Activated CD4-positive, alpha-beta T cell treated with anti-CD3 and anti-CD28 coated beads, Interleukin-2, amount 10 ng/mL, durations not matched to agents 7 days and 5 days (primary cell): ENCODE data around the gene ADGRV1. TPM values are rescaled to one million over a fixed set of nuclear protein-coding genes. Genes with fewer than 3 reads are reported as not detected.

Source experiments
- CTCF ChIA-PET: fragments of 350-600 bp; sonication (Branson Sonifier 250); formaldehyde crosslinking; loops from one replicate; lab custom pipeline; 2021; ENCODE audit warnings: antibody characterized with exemption; lab: Charles Lee
- POLR2A ChIA-PET: fragments of 350-600 bp; sonication (Branson Sonifier 250); formaldehyde crosslinking; loops from one replicate; lab custom pipeline; 2021; ENCODE audit warnings: antibody characterized with exemption; lab: Charles Lee
- DNase-seq: peaks from one replicate; pipeline ENCODE4 v3.0.0-alpha.2; 2020
- H3K27ac Mint-ChIP-seq: one replicate; pipeline ENCODE4 v1.8.0; 2021; ENCODE audit warnings: mild to moderate bottlenecking, moderate library complexity, mixed read lengths
- H3K27me3 Mint-ChIP-seq: one replicate; pipeline ENCODE4 v1.8.0; 2021; ENCODE audit warnings: mixed read lengths
- H3K36me3 Mint-ChIP-seq: one replicate; pipeline ENCODE4 v1.8.0; 2021; ENCODE audit warnings: low read depth, mixed read lengths
- H3K4me1 Mint-ChIP-seq: one replicate; pipeline ENCODE4 v1.8.0; 2021; ENCODE audit warnings: mixed read lengths
- H3K4me3 Mint-ChIP-seq: one replicate; pipeline ENCODE4 v1.8.0; 2021; ENCODE audit warnings: mild to moderate bottlenecking, moderate library complexity, mixed read lengths
- H3K9me3 Mint-ChIP-seq: one replicate; pipeline ENCODE4 v1.8.0; 2021; ENCODE audit warnings: mixed read lengths
- total RNA-seq, 2 experiments: library from RNA; stranded (reverse); gene quantifications; one replicate each; pipeline ENCODE4 v1.2.3, GENCODE V29; 2021

Gene ADGRV1
- total RNA-seq, 2 experiments from 2014 or later: not detected

DNA sequence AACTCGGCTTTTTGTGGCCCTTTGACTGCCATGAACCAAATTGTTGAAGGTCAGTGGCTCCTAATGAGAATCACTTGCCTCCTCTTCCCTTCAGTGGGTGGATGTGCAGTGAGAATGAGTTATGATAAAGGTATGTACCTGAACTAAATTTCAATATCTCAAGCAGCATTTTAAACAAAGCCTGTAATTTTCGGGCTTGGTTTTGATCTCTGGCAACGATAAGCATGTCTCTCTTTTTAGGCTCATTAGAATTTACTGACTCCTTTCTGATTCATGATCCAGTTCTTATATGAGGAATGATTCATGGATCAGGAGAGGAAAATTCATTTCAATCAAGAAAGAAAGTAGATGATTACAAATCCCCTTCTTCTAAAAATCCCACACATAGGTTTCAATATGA lies 519.0 kb downstream of the ADGRV1 start:
- ChIA-PET POLR2A (no interaction called here), CTCF (no interaction called here)
- no peak overlapping the region for H3K4me3 Mint-ChIP-seq

DNA sequence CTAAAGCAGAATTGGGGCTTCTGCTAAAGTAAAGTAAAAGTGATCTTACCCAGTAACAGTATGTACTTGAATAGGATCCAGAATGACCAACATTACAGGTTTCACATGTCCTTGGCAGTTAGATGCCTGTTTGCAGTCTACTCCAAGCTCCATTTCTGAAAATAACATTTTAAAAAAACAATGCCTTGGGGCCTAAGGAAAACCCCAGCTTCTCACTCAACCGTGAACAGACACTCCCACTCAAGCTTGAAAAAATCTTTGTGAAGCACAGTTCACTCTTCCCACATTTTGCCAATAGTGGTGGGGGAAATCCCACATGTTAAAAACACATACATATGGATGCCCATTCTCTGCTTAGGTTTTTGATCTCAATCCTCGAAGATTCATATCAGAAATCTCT lies 520.4 kb downstream of the ADGRV1 start:
- POLR2A ChIA-PET: no interaction called here
- no peak for DNase-seq
- no peak overlapping the region for H3K27ac Mint-ChIP-seq
- H3K27me3 Mint-ChIP-seq: peaks cover 4% of the 10 kb centered on the region
- no peaks in the 10 kb centered on the region for H3K4me1 Mint-ChIP-seq
- no peaks in the 10 kb centered on the region for H3K36me3 Mint-ChIP-seq
- no peaks in the 10 kb centered on the region for H3K9me3 Mint-ChIP-seq
- no peak overlapping the region for H3K4me3 Mint-ChIP-seq
- CTCF ChIA-PET: interaction anchor here (1.3 kb wide), 1 partner anchor 11 kb away, joined by 3 read pairs; no protein-coding TSS in a partner anchor

More for the DNA sequence above, 519.0 kb downstream of the ADGRV1 start:
- no peak for DNase-seq
- H3K4me1 Mint-ChIP-seq: no peaks in the 10 kb centered on the region
- peaks cover 9% of the 10 kb centered on the region for H3K27me3 Mint-ChIP-seq
- H3K36me3 Mint-ChIP-seq: no peaks in the 10 kb centered on the region
- H3K9me3 Mint-ChIP-seq: no peaks in the 10 kb centered on the region
- no peak overlapping the region for H3K27ac Mint-ChIP-seq

DNA sequence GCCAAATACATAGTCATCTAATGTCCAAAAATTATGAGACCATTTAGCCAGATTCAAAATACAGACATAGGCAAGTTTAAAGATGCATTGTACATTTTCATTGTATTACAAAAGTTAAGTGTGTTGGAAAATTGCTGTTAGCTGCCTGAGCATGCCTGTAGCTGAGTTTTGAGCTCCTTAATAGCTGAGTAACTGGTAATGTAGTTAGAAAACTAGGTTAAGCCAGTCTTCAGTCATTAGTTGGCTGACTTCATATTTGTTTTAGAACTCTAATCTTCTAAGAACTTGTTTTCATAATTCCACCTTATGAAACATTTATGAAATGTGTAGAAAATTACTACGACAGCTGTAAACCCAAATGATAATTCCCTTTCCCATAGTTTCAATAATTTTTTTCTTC lies 531.2 kb downstream of the ADGRV1 start:
- POLR2A ChIA-PET: no interaction called here

DNA sequence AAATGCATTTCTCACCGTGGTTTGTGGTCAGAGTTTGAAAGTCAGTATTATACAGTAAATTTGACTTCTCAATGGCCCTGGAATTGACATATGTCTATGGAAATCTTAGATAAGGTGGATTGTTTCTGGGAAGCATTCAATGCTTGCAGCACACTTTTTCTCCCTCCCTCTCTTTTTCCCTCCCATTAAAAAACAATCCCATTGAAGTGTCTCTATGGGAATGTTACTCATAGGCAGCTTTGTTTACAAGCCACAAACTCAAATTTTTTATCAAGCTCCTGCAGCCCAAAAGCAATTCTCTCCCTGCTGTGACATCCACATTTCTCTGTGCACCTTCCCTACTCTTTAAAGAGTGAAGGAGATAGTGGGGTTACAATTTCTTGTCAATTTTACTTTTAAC lies 532.4 kb downstream of the ADGRV1 start:
- Mint-ChIP-seq H3K4me3 (no peak overlapping the region), H3K4me1 (no peaks in the 10 kb centered on the region), H3K27ac (no peak overlapping the region), H3K27me3 (peaks cover 9% of the 10 kb centered on the region), H3K9me3 (no peaks in the 10 kb centered on the region), H3K36me3 (no peaks in the 10 kb centered on the region)
- POLR2A ChIA-PET: no interaction called here
- DNase-seq: no peak
- CTCF ChIA-PET: interaction anchor here (1.7 kb wide), 1 partner anchor 294 kb away, joined by 4 read pairs; no protein-coding TSS in a partner anchor

More for the DNA sequence above, 531.2 kb downstream of the ADGRV1 start:
- no peaks in the 10 kb centered on the region for H3K9me3 Mint-ChIP-seq
- no peaks in the 10 kb centered on the region for H3K4me1 Mint-ChIP-seq
- peaks cover 9% of the 10 kb centered on the region for H3K27me3 Mint-ChIP-seq
- no peaks in the 10 kb centered on the region for H3K36me3 Mint-ChIP-seq
- no peak overlapping the region for H3K27ac Mint-ChIP-seq
- no peak overlapping the region for H3K4me3 Mint-ChIP-seq
- DNase-seq: no peak
- CTCF ChIA-PET: interaction anchor here (0.6 to 1.0 kb wide), 2 partner anchors 11 to 17 kb away, joined by 3 read pairs; no protein-coding TSS in a partner anchor

DNA sequence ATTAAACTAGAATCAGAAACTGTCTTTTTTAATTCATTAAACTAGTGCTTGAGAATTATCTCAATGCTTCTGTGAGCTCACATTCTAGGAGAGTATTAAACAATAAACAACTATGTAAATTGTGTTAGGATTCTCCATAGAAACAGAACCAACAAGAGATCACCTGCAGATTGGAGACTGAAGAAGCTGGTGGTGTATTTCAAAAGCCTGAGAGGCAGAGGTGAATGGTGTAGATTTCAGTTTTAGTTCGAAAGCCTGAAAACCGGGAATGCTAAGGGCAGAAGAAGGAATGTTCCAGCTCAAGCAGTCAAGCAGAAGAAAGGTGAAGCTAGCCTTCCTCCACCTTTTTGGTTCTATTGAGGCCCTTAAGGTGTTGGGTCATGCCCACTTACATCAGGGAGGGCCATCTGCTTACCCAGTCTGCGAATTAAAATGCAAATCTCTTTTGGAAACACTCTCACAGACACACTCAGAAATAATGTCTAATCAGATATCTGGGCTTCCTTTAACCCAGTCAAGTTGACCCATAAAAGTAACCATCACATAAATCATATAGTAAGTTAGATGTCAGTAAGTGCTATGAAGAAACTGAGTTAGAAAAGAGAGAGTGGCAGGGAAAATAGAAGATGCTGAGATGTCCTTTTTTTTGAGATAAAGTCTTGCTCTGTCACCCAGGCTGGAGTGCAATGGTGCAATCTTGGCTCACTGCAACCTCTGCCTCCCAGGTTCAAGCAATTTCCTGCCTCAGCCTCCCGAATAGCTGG lies 533.1 kb downstream of the ADGRV1 start:
- Mint-ChIP-seq H3K27me3 (peaks cover 9% of the 10 kb centered on the region), H3K4me3 (no peak overlapping the region), H3K4me1 (no peaks in the 10 kb centered on the region), H3K36me3 (no peaks in the 10 kb centered on the region), H3K9me3 (no peaks in the 10 kb centered on the region), H3K27ac (no peak overlapping the region)
- CTCF ChIA-PET: interaction anchor here (1.7 kb wide), 1 partner anchor 293 kb away, joined by 4 read pairs; no protein-coding TSS in a partner anchor
- POLR2A ChIA-PET: no interaction called here
- DNase-seq: no peak

DNA sequence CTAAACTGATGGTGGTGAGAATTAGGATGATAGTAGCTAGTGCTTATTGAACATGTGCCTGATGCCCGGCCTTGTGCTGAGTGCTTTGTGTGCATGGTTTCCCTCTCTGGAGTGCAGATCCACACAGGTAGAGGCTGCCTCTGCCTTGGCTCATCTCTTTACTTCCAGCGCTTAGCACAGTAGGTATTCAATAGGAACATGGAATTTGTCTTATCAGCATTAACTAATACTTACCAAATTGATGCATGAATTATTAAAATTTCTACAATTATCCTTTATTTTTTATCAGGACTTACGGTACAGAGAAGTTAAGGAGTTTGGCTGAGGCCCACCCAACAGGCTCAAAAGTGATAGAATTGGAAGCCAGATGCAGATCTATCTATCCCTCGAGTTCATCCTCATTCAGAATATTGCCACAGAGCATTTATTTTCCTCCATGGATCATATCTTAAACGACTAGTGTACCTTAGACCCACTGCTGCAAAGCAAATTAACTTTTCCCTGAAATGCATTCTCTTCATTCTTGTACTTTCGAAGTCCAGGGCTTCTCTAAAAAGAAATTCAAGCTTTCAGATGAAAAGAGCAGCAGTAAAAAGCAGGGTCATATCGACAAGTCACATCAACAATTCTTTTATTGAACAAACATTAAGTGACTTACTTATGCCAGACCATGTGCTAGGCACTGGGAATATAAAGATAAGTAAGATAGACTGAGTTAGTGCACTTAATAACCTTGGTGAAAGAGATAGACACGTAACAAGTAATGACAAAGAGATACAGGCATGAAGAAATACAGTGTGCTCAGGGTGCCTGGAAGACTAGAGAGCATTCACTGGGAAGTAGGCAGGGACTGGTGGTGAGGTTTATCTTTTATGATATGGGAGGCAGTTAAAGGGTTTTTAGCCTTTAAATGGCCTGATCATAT lies 534.5 kb downstream of the ADGRV1 start:
- POLR2A ChIA-PET: no interaction called here

DNA sequence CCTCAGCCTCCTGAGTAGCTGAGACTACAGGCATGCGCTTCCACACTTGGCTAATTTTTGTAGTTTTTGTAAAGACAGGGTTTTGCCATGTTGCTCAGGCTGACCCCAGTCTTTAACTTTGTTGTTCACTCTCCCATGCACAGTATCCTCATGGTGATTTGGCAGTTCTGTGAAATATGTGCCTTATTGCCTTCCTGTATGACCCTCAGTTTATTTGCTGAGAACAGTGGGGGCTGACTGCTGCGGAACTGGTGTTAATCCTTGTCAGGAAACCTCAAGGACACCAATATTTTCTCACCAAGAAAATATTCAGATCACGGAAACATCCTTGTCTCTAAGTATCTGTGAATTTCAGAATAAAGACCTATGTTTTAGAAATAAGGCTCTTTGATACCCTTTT lies 536.7 kb downstream of the ADGRV1 start:
- Mint-ChIP-seq H3K4me1 (no peaks in the 10 kb centered on the region), H3K27ac (no peak overlapping the region), H3K4me3 (no peak overlapping the region), H3K9me3 (no peaks in the 10 kb centered on the region), H3K36me3 (no peaks in the 10 kb centered on the region), H3K27me3 (peaks cover 9% of the 10 kb centered on the region)
- ChIA-PET CTCF (no interaction called here), POLR2A (no interaction called here)
- DNase-seq: no peak

More for the DNA sequence above, 534.5 kb downstream of the ADGRV1 start:
- no peak overlapping the region for H3K4me3 Mint-ChIP-seq
- no peaks in the 10 kb centered on the region for H3K4me1 Mint-ChIP-seq
- H3K27ac Mint-ChIP-seq: no peak overlapping the region
- no peak for DNase-seq
- CTCF ChIA-PET: no interaction called here
- H3K27me3 Mint-ChIP-seq: peaks cover 8% of the 10 kb centered on the region
- H3K36me3 Mint-ChIP-seq: no peaks in the 10 kb centered on the region
- H3K9me3 Mint-ChIP-seq: no peaks in the 10 kb centered on the region

DNA sequence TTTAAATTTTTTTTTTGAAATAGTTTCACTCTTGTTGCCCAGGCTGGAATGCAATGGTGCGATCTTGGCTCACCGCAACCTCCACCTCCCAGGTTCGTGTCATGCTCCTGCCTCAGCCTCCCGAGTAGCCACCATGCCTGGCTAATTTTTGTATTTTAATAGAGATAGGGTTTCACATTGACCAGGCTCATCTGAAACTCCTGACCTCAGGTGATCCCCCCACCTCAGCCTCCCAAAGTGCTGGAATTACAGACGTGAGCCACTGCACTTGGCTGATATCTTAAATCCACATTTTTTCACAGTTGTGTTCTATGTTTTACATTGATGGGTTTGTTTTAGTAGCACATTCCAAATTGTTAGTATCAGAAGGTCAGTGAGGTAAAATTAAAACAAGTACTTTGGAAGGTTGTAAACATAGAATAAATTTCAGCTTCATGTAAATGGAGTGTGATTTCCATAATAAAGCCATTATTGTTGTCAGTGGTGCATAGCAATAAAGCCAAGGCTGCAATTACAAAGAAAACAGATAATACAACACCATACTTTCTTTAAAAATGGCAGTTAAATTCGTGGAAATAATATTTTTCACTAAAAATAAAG lies 537.3 kb downstream of the ADGRV1 start:
- no peak overlapping the region for H3K4me3 Mint-ChIP-seq
- no peaks in the 10 kb centered on the region for H3K36me3 Mint-ChIP-seq
- DNase-seq: no peak
- H3K4me1 Mint-ChIP-seq: no peaks in the 10 kb centered on the region
- CTCF ChIA-PET: no interaction called here
- H3K27me3 Mint-ChIP-seq: peaks cover 6% of the 10 kb centered on the region
- POLR2A ChIA-PET: no interaction called here
- no peak overlapping the region for H3K27ac Mint-ChIP-seq
- no peaks in the 10 kb centered on the region for H3K9me3 Mint-ChIP-seq

DNA sequence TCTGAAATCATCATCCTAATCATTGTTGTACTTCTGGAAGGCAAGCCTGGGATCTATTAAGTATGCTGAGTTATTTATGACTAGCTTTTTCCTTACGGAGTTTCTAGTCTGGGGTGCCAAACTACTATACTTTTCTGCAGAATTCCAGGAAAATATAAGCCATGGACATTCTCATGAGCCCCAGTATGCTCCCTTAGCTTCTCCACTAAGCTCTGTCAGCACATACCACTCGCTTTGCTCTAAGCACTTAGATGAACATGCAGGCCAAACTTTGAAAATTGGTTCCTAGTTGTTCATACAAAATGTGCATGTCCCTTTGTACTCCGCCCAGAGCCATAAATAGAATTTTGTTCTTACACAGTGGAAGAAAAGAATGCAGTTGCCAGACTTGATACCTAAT lies 539.9 kb downstream of the ADGRV1 start:
- Mint-ChIP-seq H3K4me3 (no peak overlapping the region), H3K4me1 (no peaks in the 10 kb centered on the region), H3K27me3 (peaks cover 6% of the 10 kb centered on the region), H3K27ac (no peak overlapping the region), H3K9me3 (no peaks in the 10 kb centered on the region), H3K36me3 (no peaks in the 10 kb centered on the region)
- CTCF ChIA-PET: interaction anchor here (0.7 to 1.0 kb wide), 3 partner anchors 9 to 286 kb away, joined by 3 to 5 read pairs (median 4); no protein-coding TSS in a partner anchor
- DNase-seq: no peak
- POLR2A ChIA-PET: no interaction called here

DNA sequence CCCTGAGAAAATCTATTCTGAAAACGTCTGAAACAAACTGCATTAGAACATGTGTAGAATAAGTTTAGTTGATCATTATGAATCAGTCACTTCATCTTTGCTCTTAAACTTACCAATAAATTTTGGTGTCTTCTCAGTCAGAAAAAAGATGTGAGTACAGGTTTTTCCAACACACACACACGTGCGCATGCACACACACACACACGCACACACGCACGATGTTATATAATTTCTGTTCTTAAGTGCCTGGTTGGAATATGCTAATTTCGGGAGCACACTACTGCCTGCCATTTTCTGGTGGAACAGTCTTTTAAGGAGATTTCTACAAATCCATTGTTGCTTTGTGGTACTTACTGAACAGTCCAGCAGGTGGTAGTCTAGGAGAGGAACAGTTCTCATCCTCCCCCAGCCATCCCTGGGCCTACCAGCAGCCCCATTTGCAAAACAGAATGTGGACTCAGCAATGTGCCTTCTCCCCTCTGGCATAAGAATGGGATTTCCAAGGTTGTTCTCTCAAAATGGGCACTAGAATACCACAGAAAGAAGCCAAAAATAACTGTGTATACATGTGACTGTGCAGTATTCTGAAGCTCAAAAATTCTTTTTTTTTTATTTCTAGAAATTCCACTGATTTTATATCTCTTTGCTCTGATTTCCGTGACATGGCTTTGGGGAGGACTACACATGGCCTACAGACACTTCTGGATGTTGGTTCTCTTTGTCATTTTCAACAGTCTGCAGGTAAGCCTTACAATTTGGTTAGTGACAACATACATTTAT lies 543.2 kb downstream of the ADGRV1 start:
- peaks cover 13% of the 10 kb centered on the region for H3K27me3 Mint-ChIP-seq
- POLR2A ChIA-PET: no interaction called here
- H3K9me3 Mint-ChIP-seq: no peaks in the 10 kb centered on the region
- H3K36me3 Mint-ChIP-seq: no peaks in the 10 kb centered on the region
- DNase-seq: peak; percentile 61
- no peak overlapping the region for H3K4me3 Mint-ChIP-seq
- H3K4me1 Mint-ChIP-seq: no peaks in the 10 kb centered on the region
- CTCF ChIA-PET: interaction anchor here (0.7 kb wide), 1 partner anchor 283 kb away, joined by 4 read pairs; no protein-coding TSS in a partner anchor
- no peak overlapping the region for H3K27ac Mint-ChIP-seq

DNA sequence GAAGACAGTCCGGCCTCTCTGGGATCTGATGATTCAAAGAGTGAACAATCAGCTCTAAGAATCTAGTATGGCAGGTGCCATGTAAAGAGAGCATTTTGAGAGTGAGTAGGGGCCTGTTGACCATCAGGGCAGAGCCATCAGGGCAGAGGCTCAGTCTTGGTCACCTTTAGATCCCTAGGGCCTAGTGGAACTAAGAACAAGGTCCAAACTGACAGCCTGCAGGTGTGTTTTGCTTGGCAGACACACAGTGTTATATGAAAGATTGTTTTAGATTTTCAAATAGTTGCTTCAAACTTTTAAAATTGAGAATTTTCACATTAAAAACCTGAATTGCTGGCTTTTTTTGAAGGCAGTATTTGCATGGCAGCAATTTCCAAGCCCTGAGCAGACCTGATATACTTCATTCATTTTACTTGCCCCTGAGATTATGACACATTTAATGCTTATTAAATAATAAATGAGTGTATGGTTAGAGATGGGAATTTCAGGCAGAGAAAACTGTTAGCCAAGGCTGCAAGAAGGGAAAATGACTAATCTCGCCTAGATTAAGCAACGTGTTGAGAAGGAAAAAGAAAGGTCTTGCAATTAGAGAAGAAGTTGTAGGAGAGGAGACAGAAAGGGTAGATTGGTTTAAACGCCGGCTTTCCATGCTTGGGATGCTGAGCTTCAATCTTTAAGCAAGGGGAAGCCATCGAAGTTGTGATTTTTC lies 544.9 kb downstream of the ADGRV1 start:
- Mint-ChIP-seq H3K4me3 (no peak overlapping the region), H3K36me3 (no peaks in the 10 kb centered on the region), H3K4me1 (no peaks in the 10 kb centered on the region), H3K9me3 (no peaks in the 10 kb centered on the region), H3K27me3 (peaks cover 18% of the 10 kb centered on the region), H3K27ac (no peak overlapping the region)
- no peak for DNase-seq
- POLR2A ChIA-PET: interaction anchor here (0.6 kb wide), 1 partner anchor 343 kb away, joined by 3 read pairs; no protein-coding TSS in a partner anchor
- CTCF ChIA-PET: interaction anchor here (0.7 kb wide), 1 partner anchor 313 kb away, joined by 3 read pairs; no protein-coding TSS in a partner anchor
